ENCODE data around the gene ARL10.

GRCh38 chr5:176362233-176362490 is 3.1 kb upstream of the ARL10 start:
- TF ChIP-seq, protein P1, sequence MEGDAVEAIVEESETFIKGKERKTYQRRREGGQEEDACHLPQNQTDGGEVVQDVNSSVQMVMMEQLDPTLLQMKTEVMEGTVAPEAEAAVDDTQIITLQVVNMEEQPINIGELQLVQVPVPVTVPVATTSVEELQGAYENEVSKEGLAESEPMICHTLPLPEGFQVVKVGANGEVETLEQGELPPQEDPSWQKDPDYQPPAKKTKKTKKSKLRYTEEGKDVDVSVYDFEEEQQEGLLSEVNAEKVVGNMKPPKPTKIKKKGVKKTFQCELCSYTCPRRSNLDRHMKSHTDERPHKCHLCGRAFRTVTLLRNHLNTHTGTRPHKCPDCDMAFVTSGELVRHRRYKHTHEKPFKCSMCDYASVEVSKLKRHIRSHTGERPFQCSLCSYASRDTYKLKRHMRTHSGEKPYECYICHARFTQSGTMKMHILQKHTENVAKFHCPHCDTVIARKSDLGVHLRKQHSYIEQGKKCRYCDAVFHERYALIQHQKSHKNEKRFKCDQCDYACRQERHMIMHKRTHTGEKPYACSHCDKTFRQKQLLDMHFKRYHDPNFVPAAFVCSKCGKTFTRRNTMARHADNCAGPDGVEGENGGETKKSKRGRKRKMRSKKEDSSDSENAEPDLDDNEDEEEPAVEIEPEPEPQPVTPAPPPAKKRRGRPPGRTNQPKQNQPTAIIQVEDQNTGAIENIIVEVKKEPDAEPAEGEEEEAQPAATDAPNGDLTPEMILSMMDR (IDR thresholded peaks at IDR 0.05) = no peak
- no peak for TF ChIP-seq EZH2 (IDR thresholded peaks at IDR 0.05; ENCODE audit: borderline replicate concordance, insufficient read depth, low read depth, low read length, poor library complexity, severe bottlenecking)
